Stimulated activated CD8-positive, alpha-beta memory T cell treated with anti-CD3 and anti-CD28 coated beads, Interleukin-7, amount 100 ng/mL, for 1 hour (primary cell): ENCODE measurements around the gene ETV6.

Experiments
- DNase-seq, 2 donors: peaks; one replicate each; pipeline ENCODE4 v3.0.0-alpha.2; 2020; ENCODE audit warnings: low read depth in 2 of 2

ETV6 gene

GRCh38 chr12:11825278-11825677, 175.8 kb downstream of the ETV6 start:
- no peak for DNase-seq

- no peak for DNase-seq
These were observed 177.1 kb downstream of the ETV6 start for GRCh38 chr12:11826574-11826973.

GRCh38 chr12:11827091-11828061, 177.9 kb downstream of the ETV6 start:
- DNase-seq, result no peak

- DNase-seq, result no peak
These were observed 180.3 kb downstream of the ETV6 start for GRCh38 chr12:11829764-11830194.

- DNase-seq, result no peak
These were observed 180.9 kb downstream of the ETV6 start for GRCh38 chr12:11830307-11830801.

- no peak for DNase-seq
These were observed 182.6 kb downstream of the ETV6 start for GRCh38 chr12:11832093-11832492.

GRCh38 chr12:11833174-11833895, 183.9 kb downstream of the ETV6 start:
- DNase-seq, result no peak

- DNase-seq, result no peak
These were observed 184.8 kb downstream of the ETV6 start for GRCh38 chr12:11834104-11834812.

- DNase-seq, result no peak
These were observed 185.5 kb downstream of the ETV6 start for GRCh38 chr12:11834931-11835330.

GRCh38 chr12:11836282-11837151, 187.0 kb downstream of the ETV6 start:
- DNase-seq, result no peak

- DNase-seq, result no peak
These were observed 187.9 kb downstream of the ETV6 start for GRCh38 chr12:11837216-11837934.

- DNase-seq, result no peak
These were observed 188.9 kb downstream of the ETV6 start for GRCh38 chr12:11838403-11838802.

- DNase-seq, result no peak
These were observed 189.7 kb downstream of the ETV6 start for GRCh38 chr12:11839091-11839641.

- DNase-seq, result no peak
These were observed 190.9 kb downstream of the ETV6 start for GRCh38 chr12:11840366-11840765.

GRCh38 chr12:11846488-11846887, 197.0 kb downstream of the ETV6 start:
- no peak for DNase-seq

GRCh38 chr12:11847539-11847938, 198.1 kb downstream of the ETV6 start:
- no peak for DNase-seq

- no peak for DNase-seq
These were observed 200.5 kb downstream of the ETV6 start for GRCh38 chr12:11849757-11850504.

- no peak for DNase-seq
These were observed 203.7 kb downstream of the ETV6 start for GRCh38 chr12:11853126-11853525.

GRCh38 chr12:11854011-11854499, 204.6 kb downstream of the ETV6 start:
- DNase-seq, result no peak
